Measurements from ENCODE around the gene ANXA1. TPM values are rescaled to one million over a fixed set of nuclear protein-coding genes. Genes with fewer than 3 reads are reported as not detected.
"Not testable (repeated sequence)": the region's sequence is repeated elsewhere in the genome, so short reads cannot be mapped to it uniquely, and the experiment has no call there.

ANXA1 gene, protein sequence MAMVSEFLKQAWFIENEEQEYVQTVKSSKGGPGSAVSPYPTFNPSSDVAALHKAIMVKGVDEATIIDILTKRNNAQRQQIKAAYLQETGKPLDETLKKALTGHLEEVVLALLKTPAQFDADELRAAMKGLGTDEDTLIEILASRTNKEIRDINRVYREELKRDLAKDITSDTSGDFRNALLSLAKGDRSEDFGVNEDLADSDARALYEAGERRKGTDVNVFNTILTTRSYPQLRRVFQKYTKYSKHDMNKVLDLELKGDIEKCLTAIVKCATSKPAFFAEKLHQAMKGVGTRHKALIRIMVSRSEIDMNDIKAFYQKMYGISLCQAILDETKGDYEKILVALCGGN
- total RNA-seq (10 to 100 TPM; 89.4 to 91.7 TPM), polyA plus RNA-seq (100 to 1,000 TPM in 1 of 3 donors, 10 to 100 TPM in 2; 33.9 to 239 (median 59.4) TPM), total RNA-seq (52.3 to 314 (median 223) reads per million in 6 experiments)

DNA sequence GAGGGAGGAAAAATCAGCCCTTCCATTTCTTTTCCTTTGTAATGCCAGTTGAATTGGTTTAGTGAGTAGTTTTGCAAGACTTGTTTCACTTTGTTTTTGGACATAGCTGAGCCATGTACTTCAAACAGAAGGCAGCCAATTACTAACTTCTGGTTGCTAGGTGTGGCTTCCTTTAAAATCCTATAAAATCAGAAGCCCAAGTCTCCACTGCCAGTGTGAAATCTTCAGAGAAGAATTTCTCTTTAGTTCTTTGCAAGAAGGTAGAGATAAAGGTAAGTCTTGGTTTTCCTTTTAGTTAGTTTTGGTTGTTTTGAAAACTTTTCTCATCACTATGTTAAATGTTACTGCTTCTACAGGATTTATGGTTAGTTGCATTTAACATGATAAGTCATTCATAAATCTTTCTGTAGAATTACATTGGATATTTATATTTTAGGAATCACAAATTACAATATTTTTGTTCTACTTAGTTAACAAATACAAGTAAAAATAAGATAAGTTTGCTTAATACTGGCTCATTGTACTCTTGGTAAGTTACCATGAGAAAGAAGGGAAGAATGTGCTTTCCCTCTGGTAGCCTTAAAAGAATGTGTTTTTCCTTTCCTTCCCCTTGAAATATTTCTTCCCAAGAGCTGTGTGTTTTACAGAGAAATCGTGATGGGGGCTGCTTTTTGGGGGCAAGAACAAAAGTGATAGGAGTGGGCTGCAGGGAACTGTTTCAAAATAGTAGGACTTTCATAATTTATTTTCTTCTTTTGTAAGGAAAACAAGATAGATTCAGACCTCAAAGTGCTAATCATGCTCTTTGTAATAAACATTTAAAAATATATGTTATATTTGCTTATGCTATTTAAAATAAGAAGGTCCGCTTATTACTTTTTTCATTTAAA is at the start of gene ANXA1:
Gene ANXA1, plus strand, starts transcription at position 213 of the 890 bp plus-strand sequence. CDS start 6,671 bp downstream, outside the sequence.
- ATAC-seq, result peak; percentile 58 to 69
- POLR2A ChIA-PET, result interaction anchor here (3.3 kb wide), 1 partner anchor 20 kb away, joined by 15 read pairs; no protein-coding TSS in a partner anchor
- peak within 1 kb of the TSS; percentile 88 to 99 (median 92) for H3K27ac Mint-ChIP-seq

DNA sequence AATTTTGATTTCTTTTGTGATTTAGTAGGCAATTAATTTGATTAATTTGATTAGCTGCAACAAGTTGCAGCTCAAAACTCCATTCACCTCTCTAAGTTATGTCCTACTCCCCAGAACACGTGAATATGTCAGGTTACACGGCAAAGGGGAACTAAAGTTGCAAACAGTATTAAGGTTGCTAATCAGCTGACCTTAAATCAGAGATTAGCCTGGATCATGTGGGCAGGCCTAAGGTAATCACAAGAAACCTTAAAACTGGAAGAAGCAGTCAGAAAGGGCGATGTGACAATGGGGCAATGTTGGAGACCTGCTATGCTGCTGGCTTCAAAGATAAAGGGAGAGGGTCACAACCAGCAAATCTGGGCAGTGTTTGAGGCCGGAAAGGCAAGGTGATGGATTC is 47.3 kb upstream of the ANXA1 start:
- no peak overlapping the region for H3K27ac Mint-ChIP-seq
- no peak for ATAC-seq
- POLR2A ChIA-PET, result no interaction called here
- peaks cover 0 to 4% (median 1%) of the 10 kb centered on the region in 5 donors for H3K27me3 Mint-ChIP-seq
- H3K36me3 Mint-ChIP-seq, result no peaks in the 10 kb centered on the region
- H3K9me3 Mint-ChIP-seq, result no peaks in the 10 kb centered on the region
- H3K4me1 Mint-ChIP-seq, result no peaks in the 10 kb centered on the region
- DNase-seq, result no peak
- H3K4me3 Mint-ChIP-seq, result no peak overlapping the region

More for the DNA sequence above, at the start of gene ANXA1:
- DNase-seq, result peak in 6 of 10 donors; percentile 27 to 67 (median 55)
- Mint-ChIP-seq H3K27me3 (no peaks in the 10 kb centered on the region), H3K4me1 (peaks cover 19 to 79% (median 66%) of the 10 kb centered on the region in 4 donors), H3K36me3 (no peaks in the 10 kb centered on the region), H3K4me3 (peak within 1 kb of the TSS; percentile 77 to 94 (median 84)), H3K9me3 (no peaks in the 10 kb centered on the region)

DNA sequence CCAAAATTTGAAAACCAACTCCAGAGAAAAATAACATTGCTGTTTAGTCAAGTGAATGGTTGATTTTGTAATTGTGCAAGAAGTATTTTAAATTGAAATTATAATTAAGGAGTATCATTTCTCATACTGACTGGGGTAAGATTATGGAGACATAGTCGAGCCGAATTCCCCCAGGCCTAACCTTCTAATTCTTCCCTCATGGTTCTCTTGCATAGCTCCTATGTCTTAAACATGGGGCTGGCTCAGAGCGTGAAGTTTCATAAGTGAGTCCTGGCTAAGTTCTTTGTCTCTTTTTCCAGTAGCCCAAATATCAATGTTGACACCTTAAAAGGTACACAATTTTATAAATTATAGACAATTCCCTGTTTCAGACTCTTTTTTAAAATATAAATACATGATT is 46.7 kb upstream of the ANXA1 start:
- H3K9me3 Mint-ChIP-seq, result no peaks in the 10 kb centered on the region
- peaks cover 0 to 4% (median 1%) of the 10 kb centered on the region in 5 donors for H3K27me3 Mint-ChIP-seq
- POLR2A ChIA-PET, result no interaction called here

DNA sequence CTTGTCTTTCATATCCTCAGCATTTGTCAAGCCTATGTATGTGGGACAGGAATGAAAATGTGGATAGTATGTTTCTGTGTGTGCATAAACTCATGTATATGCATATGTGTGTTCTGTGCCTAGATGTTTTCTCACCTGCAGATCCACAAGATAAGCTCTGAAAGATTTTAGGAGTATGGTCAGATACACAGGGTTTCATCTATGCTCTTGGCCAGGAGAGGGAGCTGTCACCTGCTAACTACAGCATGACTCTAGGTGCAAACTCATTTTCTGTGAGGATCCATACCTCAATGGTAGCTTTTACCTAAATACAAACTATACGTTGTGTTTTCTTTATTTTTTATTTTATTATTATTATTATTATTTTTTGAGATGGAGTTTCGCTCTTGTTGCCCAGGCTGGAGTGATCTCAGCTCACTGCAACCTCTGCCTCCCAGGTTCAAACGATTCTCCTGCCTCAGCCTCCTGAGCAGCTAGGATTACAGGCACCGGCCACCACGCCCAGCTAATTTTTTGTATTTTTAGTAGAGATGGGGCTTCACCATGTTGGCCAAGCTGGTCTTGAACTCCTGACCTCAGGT is 44.1 kb upstream of the ANXA1 start:
- POLR2A ChIA-PET, result interaction anchor here (1.1 kb wide), 1 partner anchor 76 kb away, joined by 4 read pairs; no protein-coding TSS in a partner anchor
- H3K4me1 Mint-ChIP-seq, H3K27me3 Mint-ChIP-seq, H3K4me3 Mint-ChIP-seq, H3K36me3 Mint-ChIP-seq, H3K9me3 Mint-ChIP-seq: not testable (repeated sequence)
- peak overlapping the region in 1 of 10 donors; percentile 1 for H3K27ac Mint-ChIP-seq
- ATAC-seq (peak; percentile 92 to 95), DNase-seq (peak; percentile 24 to 82 (median 58))

More for the DNA sequence above, 46.7 kb upstream of the ANXA1 start:
- no peak overlapping the region for H3K4me3 Mint-ChIP-seq
- ATAC-seq (no peak), DNase-seq (no peak)
- H3K36me3 Mint-ChIP-seq, result no peaks in the 10 kb centered on the region
- H3K27ac Mint-ChIP-seq, result no peak overlapping the region
- H3K4me1 Mint-ChIP-seq, result no peaks in the 10 kb centered on the region

DNA sequence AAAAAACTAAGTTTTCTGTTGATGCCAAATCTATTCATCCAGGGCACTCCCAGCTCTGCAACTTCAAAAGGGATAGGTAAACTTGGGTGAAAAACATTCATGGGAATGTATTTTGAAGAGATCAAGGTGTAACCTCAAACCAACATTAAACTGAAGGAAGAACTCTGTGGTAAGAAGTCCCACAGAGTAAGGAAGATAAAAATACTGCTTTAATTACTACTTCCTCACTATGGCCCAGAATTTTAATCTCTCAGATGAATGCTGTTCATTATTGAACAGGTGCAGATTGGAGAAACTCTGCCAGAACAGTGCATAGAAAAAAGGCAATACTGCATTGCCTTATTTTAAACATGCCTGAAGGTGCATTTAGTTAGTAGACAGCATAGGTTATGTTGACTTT is 37.6 kb upstream of the ANXA1 start:
- Mint-ChIP-seq H3K4me1 (peaks cover 13 to 27% (median 23%) of the 10 kb centered on the region in 4 donors), H3K27me3 (no peaks in the 10 kb centered on the region), H3K9me3 (no peaks in the 10 kb centered on the region), H3K27ac (peak overlapping the region in 8 of 10 donors; percentile 18 to 83 (median 56)), H3K4me3 (peak overlapping the region in 6 of 10 donors; percentile 36 to 64 (median 62)), H3K36me3 (no peaks in the 10 kb centered on the region)
- POLR2A ChIA-PET, result no interaction called here
- no peak for DNase-seq
- ATAC-seq, result peak in 1 of 2 donors; percentile 62

DNA sequence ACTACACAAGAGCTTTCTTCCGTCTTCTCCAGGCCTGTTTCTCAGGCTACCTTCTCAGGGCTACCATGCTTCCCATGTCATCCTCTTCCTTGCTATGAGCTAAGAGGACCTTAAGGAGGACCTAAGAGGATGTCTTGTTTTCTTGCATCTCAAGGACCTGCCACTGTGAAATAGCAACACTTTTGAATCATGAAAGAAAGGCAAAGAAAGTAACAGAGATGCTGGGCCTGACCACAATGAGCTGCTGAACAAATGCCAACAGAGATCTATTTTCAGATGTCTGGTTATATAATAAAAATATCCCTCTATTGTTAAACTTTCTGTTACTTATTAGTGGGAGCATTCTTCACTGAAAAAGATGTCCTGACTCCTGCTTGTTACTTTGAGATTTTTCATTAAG is 36.7 kb upstream of the ANXA1 start:
- peak; percentile 49 to 53 for ATAC-seq
- H3K27ac Mint-ChIP-seq, result peak overlapping the region in 5 of 10 donors; percentile 34 to 79 (median 55)

DNA sequence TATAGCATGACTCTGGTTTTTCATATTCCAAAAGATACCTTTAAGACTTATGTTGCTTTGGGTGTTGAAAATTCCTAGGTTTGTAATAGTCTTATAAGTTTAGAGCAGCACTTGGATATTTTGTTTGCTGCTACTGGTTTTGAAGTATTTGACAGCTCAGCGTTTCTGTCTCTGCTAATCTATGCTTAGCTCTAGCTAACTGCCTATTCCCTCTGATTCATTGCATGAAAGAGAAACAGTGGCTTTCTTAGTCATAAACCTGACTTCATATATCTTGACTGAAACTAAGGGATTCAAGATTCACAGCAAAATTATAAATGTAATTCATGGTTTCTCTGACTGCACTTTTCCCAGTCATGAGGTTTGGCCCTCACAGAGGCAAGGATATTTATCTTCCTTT is 35.6 kb upstream of the ANXA1 start:
- DNase-seq (no peak), ATAC-seq (no peak)

More for the DNA sequence above, 36.7 kb upstream of the ANXA1 start:
- peak overlapping the region in 7 of 10 donors; percentile 15 to 67 (median 34) for H3K4me3 Mint-ChIP-seq
- no peak for DNase-seq
- H3K36me3 Mint-ChIP-seq, result no peaks in the 10 kb centered on the region
- peaks cover 13 to 27% (median 23%) of the 10 kb centered on the region in 4 donors for H3K4me1 Mint-ChIP-seq
- POLR2A ChIA-PET, result interaction anchor here (0.9 kb wide), 1 partner anchor 17 kb away, joined by 3 read pairs; no protein-coding TSS in a partner anchor
- H3K9me3 Mint-ChIP-seq, result no peaks in the 10 kb centered on the region
- H3K27me3 Mint-ChIP-seq, result no peaks in the 10 kb centered on the region

DNA sequence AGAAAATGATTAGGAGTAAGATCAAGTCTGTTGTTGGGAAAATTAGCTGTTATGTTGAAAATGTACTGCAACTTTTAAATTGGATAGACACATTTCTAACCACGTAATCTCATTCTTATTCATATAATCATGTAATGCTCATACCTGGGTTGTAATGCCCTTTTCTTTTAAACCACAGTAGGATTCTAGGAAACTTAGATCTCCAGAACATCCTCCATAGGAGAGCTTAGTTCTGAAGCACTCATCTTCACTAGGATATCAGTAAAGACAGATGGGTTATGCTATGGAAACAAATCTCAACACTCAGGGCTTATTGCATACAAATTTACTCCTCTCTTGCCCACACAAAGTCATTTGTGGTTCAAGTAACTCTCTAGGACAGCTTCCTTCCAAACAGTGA is 34.8 kb upstream of the ANXA1 start:
- POLR2A ChIA-PET, result no interaction called here

More for the DNA sequence above, 35.6 kb upstream of the ANXA1 start:
- Mint-ChIP-seq H3K27me3 (no peaks in the 10 kb centered on the region), H3K27ac (peak overlapping the region in 1 of 10 donors; percentile 6), H3K4me1 (peaks cover 13 to 27% (median 23%) of the 10 kb centered on the region in 4 donors), H3K4me3 (peak overlapping the region in 1 of 10 donors; percentile 18), H3K9me3 (no peaks in the 10 kb centered on the region), H3K36me3 (no peaks in the 10 kb centered on the region)
- POLR2A ChIA-PET, result no interaction called here

DNA sequence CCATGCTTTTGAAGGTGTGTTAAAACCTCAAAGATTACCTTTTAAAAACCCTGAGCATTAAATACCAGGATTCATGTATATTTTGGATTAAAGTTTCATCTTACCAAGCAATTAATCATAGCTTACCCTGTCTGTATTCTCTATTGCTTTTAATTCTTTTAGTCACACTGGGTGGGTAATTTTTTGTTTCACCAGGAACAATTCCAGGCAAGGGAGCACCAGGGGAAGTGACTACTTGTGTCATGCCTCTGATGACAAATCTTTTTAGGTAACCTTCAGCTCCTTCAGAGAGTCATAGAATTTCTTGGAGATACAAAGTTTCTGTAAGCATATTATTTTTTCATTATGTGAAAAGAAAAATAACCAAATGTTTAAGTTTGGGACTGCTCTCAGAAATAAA is 33.4 kb upstream of the ANXA1 start:
- POLR2A ChIA-PET, result no interaction called here
- no peaks in the 10 kb centered on the region for H3K27me3 Mint-ChIP-seq
- no peak for ATAC-seq
- no peak overlapping the region for H3K27ac Mint-ChIP-seq
- no peak for DNase-seq
- H3K4me3 Mint-ChIP-seq, result no peak overlapping the region
- H3K4me1 Mint-ChIP-seq, result peaks cover 13 to 26% (median 23%) of the 10 kb centered on the region in 4 donors
- H3K36me3 Mint-ChIP-seq, result no peaks in the 10 kb centered on the region
- no peaks in the 10 kb centered on the region for H3K9me3 Mint-ChIP-seq

More for the DNA sequence above, 34.8 kb upstream of the ANXA1 start:
- Mint-ChIP-seq H3K27me3 (no peaks in the 10 kb centered on the region), H3K4me1 (peaks cover 13 to 27% (median 23%) of the 10 kb centered on the region in 4 donors), H3K9me3 (no peaks in the 10 kb centered on the region), H3K36me3 (no peaks in the 10 kb centered on the region), H3K4me3 (no peak overlapping the region), H3K27ac (no peak overlapping the region)
- DNase-seq (no peak), ATAC-seq (no peak)

DNA sequence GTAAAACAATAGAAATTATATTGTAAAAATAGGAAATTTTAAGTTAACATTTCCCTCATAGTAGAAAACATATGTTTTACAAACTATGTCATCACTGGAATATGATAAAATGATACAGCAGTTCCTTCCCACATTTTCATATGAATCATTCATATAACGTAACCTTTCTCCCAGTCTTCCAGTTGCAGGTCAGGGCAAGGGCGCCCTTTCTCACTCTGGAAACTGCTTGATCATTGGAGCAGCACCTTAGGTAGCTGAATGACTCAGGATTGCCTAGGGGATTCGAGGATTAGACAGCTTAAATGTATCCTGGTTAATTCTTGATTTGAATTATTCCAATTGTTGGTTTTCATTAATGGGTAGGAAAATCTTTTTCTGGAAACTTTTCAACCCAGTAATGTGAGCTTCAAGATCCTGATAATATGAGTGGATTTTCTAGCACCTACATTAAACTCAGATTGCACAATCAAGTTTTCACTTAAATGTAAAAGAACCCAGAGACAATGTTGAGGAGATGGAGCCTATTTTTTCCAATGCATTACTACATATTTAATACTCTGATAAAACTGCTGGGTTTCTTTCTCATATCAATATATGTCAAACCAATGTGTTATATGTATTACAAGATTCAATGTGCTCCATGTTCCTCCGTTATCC is 32.6 kb upstream of the ANXA1 start:
- no peak for DNase-seq
- Mint-ChIP-seq H3K4me3 (no peak overlapping the region), H3K27me3 (no peaks in the 10 kb centered on the region), H3K36me3 (no peaks in the 10 kb centered on the region), H3K27ac (no peak overlapping the region), H3K4me1 (peaks cover 10 to 19% (median 17%) of the 10 kb centered on the region in 4 donors), H3K9me3 (no peaks in the 10 kb centered on the region)
- POLR2A ChIA-PET, result no interaction called here
- no peak for ATAC-seq

DNA sequence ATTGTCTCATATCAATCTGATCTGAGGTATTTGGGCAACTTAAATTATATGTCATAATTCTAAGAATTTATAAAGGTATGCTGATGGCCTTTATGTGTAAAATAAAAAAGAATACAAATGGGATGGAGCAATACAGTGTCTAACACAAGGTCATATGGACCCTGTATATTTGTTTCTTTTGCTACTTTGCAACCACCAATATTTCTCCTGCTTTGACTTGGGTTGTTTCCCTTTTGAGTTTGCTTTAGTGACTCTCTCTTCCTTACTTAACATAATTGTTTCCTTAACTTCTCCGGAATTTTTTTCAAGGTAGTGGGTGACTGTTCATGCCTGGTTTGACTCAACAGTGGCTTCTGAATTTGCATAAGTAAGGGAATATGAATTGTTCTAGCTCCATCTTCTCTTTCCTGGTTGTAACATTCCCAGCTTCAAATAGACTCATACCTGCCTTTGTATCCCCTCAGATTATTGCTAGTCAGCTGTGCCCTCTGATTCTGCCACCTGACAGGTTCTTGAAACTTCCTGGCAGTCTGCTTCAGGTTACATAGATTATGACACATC is 30.2 kb upstream of the ANXA1 start:
- POLR2A ChIA-PET, result no interaction called here
- H3K4me3 Mint-ChIP-seq, result no peak overlapping the region
- H3K9me3 Mint-ChIP-seq, result no peaks in the 10 kb centered on the region
- no peaks in the 10 kb centered on the region for H3K36me3 Mint-ChIP-seq
- no peaks in the 10 kb centered on the region for H3K27me3 Mint-ChIP-seq
- H3K4me1 Mint-ChIP-seq, result no peaks in the 10 kb centered on the region
- H3K27ac Mint-ChIP-seq, result no peak overlapping the region
- no peak for ATAC-seq
- no peak for DNase-seq

DNA sequence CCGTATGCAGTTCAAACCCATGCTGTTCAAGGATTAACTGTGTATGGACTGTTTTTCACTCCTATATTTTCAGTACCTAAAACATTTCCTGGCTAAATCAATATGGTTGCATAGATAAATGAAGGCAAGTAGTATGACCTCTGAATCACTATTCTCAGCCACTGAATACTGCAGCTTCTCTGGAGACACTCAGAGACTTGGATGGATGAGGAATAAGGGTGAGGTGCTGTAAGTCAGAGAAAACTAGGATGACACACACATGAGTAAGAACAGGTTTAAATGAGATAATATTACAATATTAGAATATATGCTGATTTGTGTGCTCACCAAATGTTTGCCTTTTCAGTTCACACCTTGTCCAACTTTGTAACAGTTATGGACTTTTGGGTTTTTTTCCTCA is 26.0 kb upstream of the ANXA1 start:
- ATAC-seq (no peak), DNase-seq (no peak)
- no peaks in the 10 kb centered on the region for H3K36me3 Mint-ChIP-seq
- H3K4me1 Mint-ChIP-seq, result peaks cover 6 to 16% (median 10%) of the 10 kb centered on the region in 4 donors
- H3K27ac Mint-ChIP-seq, result peak overlapping the region in 1 of 10 donors; percentile 68
- POLR2A ChIA-PET, result no interaction called here
- peaks cover 0 to 1% (median 0%) of the 10 kb centered on the region in 5 donors for H3K27me3 Mint-ChIP-seq
- no peaks in the 10 kb centered on the region for H3K9me3 Mint-ChIP-seq
- H3K4me3 Mint-ChIP-seq, result no peak overlapping the region
